Gastroesophageal sphincter (tissue), 4 donors: ENCODE results near the gene LDLRAP1. TPM values are rescaled to one million over a fixed set of nuclear protein-coding genes. Genes with fewer than 3 reads are reported as not detected.

Source experiments
- ATAC-seq: fragments of 150-250 bp; one replicate; pipeline ENCODE4 v1.9.1; 2016; ENCODE audit warnings: mild to moderate bottlenecking, moderate library complexity
- H3K27ac ChIP-seq, 4 donors: fragments of 200-600 bp; sonication (generic) in 3 of 4; 1 replicate in 3 of 4; 2 replicates in 1 of 4; pipeline ENCODE4 v1.5.1; 2016 to 2019
- H3K27me3 ChIP-seq: fragments of 200-600 bp; sonication (generic); one replicate; pipeline ENCODE4 v1.5.1; 2019
- H3K36me3 ChIP-seq, 2 donors: fragments of 200-600 bp; sonication (generic); one replicate each; pipeline ENCODE4 v1.5.1; 2019; ENCODE audit warnings: control low read depth in 1 of 2
- H3K4me1 ChIP-seq, 3 donors: fragments of 200-600 bp; sonication (generic); 1 replicate in 2 of 3; 2 replicates in 1 of 3; pipeline ENCODE4 v1.5.1; 2016 to 2019; ENCODE audit warnings: control low read depth in 2 of 3
- H3K4me3 ChIP-seq, 2 donors: fragments of 200-600 bp; sonication (generic); one replicate each; pipeline ENCODE4 v1.5.1; 2019; ENCODE audit warnings: mild to moderate bottlenecking in 1 of 2, moderate library complexity in 1 of 2
- H3K9me3 ChIP-seq, 3 donors: fragments of 200-600 bp; sonication (generic); one replicate each; pipeline ENCODE4 v1.5.1; 2017 to 2019; ENCODE audit warnings: control low read depth in 2 of 3
- CTCF ChIP-seq, 4 experiments: fragments of 200-600 bp in 2 of 4; fragments of 450-650 bp in 2 of 4; sonication (generic) in 1 of 4; IDR thresholded peaks; one replicate each; pipeline ENCODE4 v1.5.1; 2017 to 2019; ENCODE audit warnings: antibody characterized with exemption in 4 of 4, mild to moderate bottlenecking in 2 of 4, moderate library complexity in 2 of 4
- EP300 ChIP-seq: sonication (generic); formaldehyde crosslinking; IDR thresholded peaks from one replicate; pipeline ENCODE4 v1.6.1; 2017; ENCODE audit warnings: antibody characterized with exemption, mild to moderate bottlenecking
- POLR2A ChIP-seq, 2 donors: fragments of 450-650 bp; IDR thresholded peaks; one replicate each; pipeline ENCODE4 v1.6.1; 2017; ENCODE audit warnings: antibody characterized with exemption in 2 of 2, mild to moderate bottlenecking in 2 of 2, moderate library complexity in 1 of 2
- POLR2AphosphoS5 ChIP-seq: sonication (generic); formaldehyde crosslinking; IDR thresholded peaks from one replicate; pipeline ENCODE4 v1.6.1; 2017; ENCODE audit warnings: antibody characterized with exemption
- WGBS, 2 donors: methylation state at CpG; one replicate each; pipeline ENCODE4 v1.1.5; 2018; ENCODE audit warnings: low coverage in 1 of 2; 5-methylcytosine and 5-hydroxymethylcytosine counted together
- total RNA-seq, 4 donors: library from RNA; depleted of rRNA; stranded (reverse); fragments of >200 nt; gene quantifications; one replicate each; pipeline ENCODE4 v1.1.0, GENCODE V29; 2016

Gene LDLRAP1
- total RNA-seq, 4 donors from 2014 or later, result 13.6 to 21.3 (median 17.2) TPM

- Histone ChIP-seq H3K4me1 (no peaks in the 10 kb centered on the region), H3K9me3 (no peaks in the 10 kb centered on the region), H3K27me3 (no peaks in the 10 kb centered on the region), H3K36me3 (no peaks in the 10 kb centered on the region), H3K4me3 (no peak overlapping the region), H3K27ac (no peak overlapping the region)
- no peak for TF ChIP-seq POLR2AphosphoS5
- TF ChIP-seq EP300, result no peak
- no peak for TF ChIP-seq POLR2A (IDR thresholded peaks at IDR 0.05)
- no peak for TF ChIP-seq CTCF (IDR thresholded peaks at IDR 0.05)
- ATAC-seq, result no peak
- WGBS, 2 donors, result 73 to 80% methylated on average over 1 to 2 of the region's 9 CpGs
These were observed 9.5 kb upstream of the LDLRAP1 start for GRCh38 chr1:25533775-25534409.

- TF ChIP-seq EP300 (no peak), POLR2A (IDR thresholded peaks at IDR 0.05) (no peak), POLR2AphosphoS5 (no peak), CTCF (IDR thresholded peaks at IDR 0.05) (no peak)
- Histone ChIP-seq H3K27me3 (no peaks in the 10 kb centered on the region), H3K4me1 (no peaks in the 10 kb centered on the region), H3K4me3 (no peak overlapping the region), H3K27ac (no peak overlapping the region), H3K9me3 (no peaks in the 10 kb centered on the region), H3K36me3 (no peaks in the 10 kb centered on the region)
- WGBS, 2 donors, result no CpG with 5 or more reads among the region's 4 CpGs
- no peak for ATAC-seq
These were observed 9.0 kb upstream of the LDLRAP1 start for GRCh38 chr1:25534410-25534788.

DNA sequence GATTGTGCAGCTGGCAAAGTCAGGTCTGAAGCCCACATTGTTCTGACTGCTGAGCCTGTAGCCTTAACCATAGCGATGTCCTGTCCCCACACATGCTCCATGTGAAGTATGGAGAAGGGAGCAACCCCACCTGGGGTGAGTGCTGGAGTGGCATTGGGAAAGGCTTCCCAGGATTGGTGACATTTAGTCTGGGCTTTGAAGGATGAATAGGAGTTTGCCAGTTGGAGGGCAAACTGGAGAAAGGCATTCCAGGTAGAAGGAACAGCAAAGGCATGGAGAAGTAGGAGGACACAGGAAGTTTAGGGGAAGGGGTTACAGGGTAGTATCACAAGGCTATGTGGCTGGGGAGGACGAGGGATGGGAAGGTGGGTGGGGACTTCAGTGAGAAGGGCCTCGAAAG is 7.3 kb upstream of the LDLRAP1 start:
- WGBS, 2 donors, result 74 to 91% methylated on average over 2 to 3 of the region's 3 CpGs

GRCh38 chr1:25537153-25537831 is 6.1 kb upstream of the LDLRAP1 start:
- Histone ChIP-seq H3K4me3 (no peak overlapping the region), H3K9me3 (no peaks in the 10 kb centered on the region), H3K36me3 (no peaks in the 10 kb centered on the region), H3K27me3 (no peaks in the 10 kb centered on the region), H3K4me1 (no peaks in the 10 kb centered on the region), H3K27ac (no peak overlapping the region)
- no peak for ATAC-seq
- TF ChIP-seq EP300 (no peak), POLR2A (IDR thresholded peaks at IDR 0.05) (no peak), POLR2AphosphoS5 (no peak), CTCF (IDR thresholded peaks at IDR 0.05) (no peak)
- WGBS, 2 donors, result 66 to 74% methylated on average over 3 to 4 of the region's 7 CpGs

More for the DNA sequence above, 7.3 kb upstream of the LDLRAP1 start:
- H3K27ac ChIP-seq, result no peak overlapping the region
- H3K27me3 ChIP-seq, result no peaks in the 10 kb centered on the region
- no peak overlapping the region for H3K4me3 ChIP-seq
- no peaks in the 10 kb centered on the region for H3K4me1 ChIP-seq
- H3K36me3 ChIP-seq, result no peaks in the 10 kb centered on the region
- ATAC-seq, result no peak
- H3K9me3 ChIP-seq, result no peaks in the 10 kb centered on the region
- TF ChIP-seq POLR2AphosphoS5 (no peak), POLR2A (IDR thresholded peaks at IDR 0.05) (no peak), CTCF (IDR thresholded peaks at IDR 0.05) (no peak), EP300 (no peak)

- H3K27ac ChIP-seq, result no peak overlapping the region
These were observed 5.1 kb upstream of the LDLRAP1 start for GRCh38 chr1:25538191-25538767.

More at GRCh38 chr1:25538191-25538767, 5.1 kb upstream of the LDLRAP1 start:
- WGBS, 2 donors, result 71 to 83% methylated on average over 1 to 2 of the region's 4 CpGs
- Histone ChIP-seq H3K36me3 (no peaks in the 10 kb centered on the region), H3K4me1 (peaks cover 0 to 8% (median 0%) of the 10 kb centered on the region in 3 donors), H3K27me3 (no peaks in the 10 kb centered on the region), H3K9me3 (no peaks in the 10 kb centered on the region), H3K4me3 (no peak overlapping the region)
- TF ChIP-seq CTCF (IDR thresholded peaks at IDR 0.05), result no peak
- TF ChIP-seq EP300, result no peak
- no peak for TF ChIP-seq POLR2AphosphoS5
- TF ChIP-seq POLR2A (IDR thresholded peaks at IDR 0.05), result no peak
- ATAC-seq, result no peak
